Choroid plexus epithelial cell (primary cell): ENCODE measurements around the gene DVL1.

Source experiments
- DNase-seq: peaks from one replicate; pipeline ENCODE4 v3.0.0-alpha.2; 2010; ENCODE audit warnings: low read depth
- H3K4me3 ChIP-seq: 2 replicates; pipeline ENCODE4 v1.5.1; 2011; ENCODE audit warnings: low read depth, mild to moderate bottlenecking, control low read depth, low read length, moderate library complexity
- CTCF ChIP-seq: conservative IDR thresholded peaks from 2 replicates; pipeline ENCODE4 v1.5.1; 2011; ENCODE audit warnings: low read depth, mild to moderate bottlenecking, control low read depth, inconsistent platforms, low read length, moderate library complexity

DVL1 gene

DNA sequence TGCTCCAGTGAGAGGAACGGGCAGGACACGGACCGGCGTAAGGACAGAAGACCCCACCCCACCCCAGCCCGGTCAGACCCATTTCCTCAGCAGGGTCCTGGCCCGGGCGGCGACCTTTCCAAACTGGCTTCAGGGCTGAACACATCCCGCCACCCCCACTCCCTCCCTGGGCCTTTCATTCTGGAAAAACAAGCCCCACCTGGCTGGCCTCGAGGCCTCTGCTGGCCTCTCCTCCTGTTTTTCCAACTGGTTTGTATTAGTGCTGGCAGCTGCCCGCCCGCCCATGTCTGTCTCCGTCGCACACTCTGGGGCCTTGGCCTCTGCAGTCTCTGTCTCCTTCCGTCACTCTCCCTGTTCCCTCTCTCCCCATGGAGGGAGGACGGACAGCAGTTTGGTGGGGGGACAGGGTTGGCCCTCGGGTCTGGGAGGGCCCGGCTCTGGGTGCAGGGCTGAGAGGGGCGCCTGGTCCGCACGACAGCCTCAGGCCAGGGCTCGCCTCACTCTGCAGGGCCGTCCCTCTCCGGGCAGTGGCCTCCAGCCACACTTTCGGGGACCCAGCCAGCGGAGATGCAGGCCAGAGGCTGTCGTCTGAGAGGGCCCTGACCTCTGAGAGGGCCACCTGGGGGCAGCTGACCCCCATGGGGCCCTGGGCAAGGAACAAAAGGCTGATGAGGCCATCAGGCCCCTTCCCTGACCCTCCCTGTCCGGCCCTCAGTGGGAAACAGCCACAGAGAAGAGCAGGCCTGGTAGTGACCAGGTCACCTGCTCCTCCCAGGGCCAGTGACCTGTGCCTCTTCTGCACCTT is 10.6 kb upstream of the DVL1 start:
- TF ChIP-seq CTCF, result no peak
- no peak overlapping the region for H3K4me3 ChIP-seq
- DNase-seq, result peak; percentile 39

DNA sequence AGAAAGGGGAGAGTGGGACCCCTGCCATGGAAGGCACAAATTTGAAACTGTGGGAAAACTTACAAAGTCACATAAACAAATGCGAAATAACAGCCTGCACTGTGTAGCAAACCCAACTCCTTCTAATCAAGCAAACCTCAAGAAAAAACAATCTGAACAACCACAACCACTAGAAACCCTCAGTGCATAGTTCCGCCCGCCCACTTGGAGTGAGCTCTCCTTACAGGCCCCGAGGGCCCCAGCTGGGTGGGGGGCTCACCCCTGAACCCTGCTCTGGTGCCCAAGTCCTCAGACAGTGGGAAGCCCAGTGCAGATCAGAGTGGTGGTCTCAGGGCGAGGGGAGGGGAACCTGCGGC is 10.1 kb upstream of the DVL1 start:
- TF ChIP-seq CTCF, result no peak
- peak overlapping the region; percentile 62 for H3K4me3 ChIP-seq
- DNase-seq, result peak; percentile 83

DNA sequence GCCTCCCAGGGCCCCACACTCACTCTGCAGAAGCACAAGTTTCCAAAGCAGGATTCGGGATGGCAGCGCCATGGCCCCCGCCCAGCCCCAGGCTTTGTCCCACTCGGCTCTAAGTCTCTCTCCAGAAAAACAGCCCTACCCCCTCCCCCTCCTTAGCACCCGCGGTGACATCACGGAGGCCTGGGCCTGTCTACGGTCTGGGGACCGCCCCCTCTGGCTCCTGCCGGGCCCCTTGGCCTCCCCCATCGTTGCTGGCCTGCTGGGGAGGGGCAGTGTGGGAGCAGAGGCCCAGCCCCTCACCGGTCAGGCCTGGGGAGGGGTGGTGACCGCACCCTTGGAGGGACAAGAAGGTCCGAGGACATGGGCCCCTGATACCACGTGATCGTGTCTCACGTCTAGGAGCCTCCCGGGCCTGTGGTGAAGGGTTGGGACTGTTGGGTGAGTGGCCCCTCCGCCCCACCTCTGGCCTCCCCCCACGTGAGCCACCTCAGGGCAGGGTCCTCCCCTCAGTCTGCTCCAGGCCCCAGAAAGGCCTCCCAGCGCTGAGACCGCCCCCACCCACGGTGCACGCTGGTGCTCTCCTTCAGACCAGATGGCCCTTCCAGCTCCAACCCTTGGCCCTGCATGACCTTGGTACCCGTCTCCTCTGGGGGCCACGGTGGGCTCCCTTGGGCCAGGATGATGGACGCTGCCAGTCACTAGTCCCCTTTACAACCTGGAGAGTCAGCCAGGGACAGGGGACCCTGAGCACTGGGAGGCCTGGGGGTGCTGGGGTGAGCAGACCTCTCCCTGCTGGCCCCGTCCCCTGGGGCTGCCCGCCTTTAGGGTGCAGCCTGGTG is 9.4 kb upstream of the DVL1 start, which contains the start of gene MXRA8:
Gene MXRA8, minus strand, starts transcription at position 123 of the 839 bp plus-strand sequence. Its CDS starts 51 bp downstream, at position 72.
- no peak for TF ChIP-seq CTCF
- peak; percentile 68 for DNase-seq
- H3K4me3 ChIP-seq, result peak within 1 kb of the TSS; percentile 62

- peak overlapping the region; percentile 62 for H3K4me3 ChIP-seq
- TF ChIP-seq CTCF, result no peak
- peak; percentile 29 for DNase-seq
Observed at GRCh38 chr1:1357871-1358432, 8.7 kb upstream of the DVL1 start.

GRCh38 chr1:1356796-1357401 is 7.7 kb upstream of the DVL1 start:
- no peak for TF ChIP-seq CTCF
- peak overlapping the region; percentile 62 for H3K4me3 ChIP-seq
- DNase-seq, result no peak

DNA sequence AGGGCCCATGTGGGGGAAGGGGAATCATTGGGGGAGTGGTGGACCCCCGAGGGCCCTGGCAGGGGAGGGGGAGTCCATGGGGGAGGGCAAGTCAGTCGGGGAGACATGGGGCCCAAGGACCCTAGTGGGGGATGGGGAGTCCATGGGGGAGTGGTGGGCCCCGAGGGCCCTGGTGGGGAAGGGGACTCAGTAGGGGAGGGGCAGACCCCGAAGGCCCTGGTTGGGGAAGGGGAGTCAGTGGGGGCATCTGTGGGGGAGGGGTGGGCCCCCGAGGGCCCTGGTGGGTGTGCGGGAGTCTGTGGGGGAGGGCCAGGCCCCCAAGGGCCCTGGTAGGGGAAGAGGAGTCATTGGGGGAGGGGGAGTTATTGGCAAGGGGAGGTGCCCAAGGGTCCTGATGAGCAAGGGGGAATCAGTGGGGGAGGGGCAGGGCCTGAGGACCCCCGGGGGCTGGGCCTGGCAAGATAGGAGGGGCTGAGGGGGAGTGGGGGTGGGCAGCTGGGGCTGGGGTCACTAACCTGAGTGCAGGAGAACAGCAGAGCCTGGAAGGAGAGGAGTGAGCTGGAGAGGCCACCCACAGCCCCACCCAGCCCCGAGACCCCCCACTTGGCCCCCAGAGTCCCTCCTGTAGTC is 7.1 kb upstream of the DVL1 start:
- H3K4me3 ChIP-seq, result peak overlapping the region; percentile 62
- DNase-seq, result no peak
- TF ChIP-seq CTCF, result no peak
